Vagina (tissue), 2 donors: Measurements from ENCODE around the gene PSD2.
A peak's percentile ranks its signal among the peaks of the same experiment; 100 is the strongest.

Experiments used
- POLR2A ChIP-seq, 2 donors: fragments of 450-650 bp; IDR thresholded peaks; one replicate each; pipeline ENCODE4 v1.6.1; 2017; ENCODE audit warnings: antibody characterized with exemption in 2 of 2, mild to moderate bottlenecking in 2 of 2, moderate library complexity in 2 of 2
- POLR2AphosphoS5 ChIP-seq, 2 donors: sonication (generic); formaldehyde crosslinking; IDR thresholded peaks; one replicate each; pipeline ENCODE4 v1.9.0; 2017; ENCODE audit warnings: antibody characterized with exemption in 2 of 2, mild to moderate bottlenecking in 2 of 2, low read depth in 1 of 2; ENCODE audit not compliant: insufficient read depth in 1 of 2
- TF ChIP-seq, protein P1 (sequence below), 3 experiments: fragments of 450-650 bp in 2 of 3; fragments of 200-600 bp in 1 of 3; sonication (generic) in 1 of 3; IDR thresholded peaks; one replicate each; pipeline ENCODE4 v1.5.1; 2017 to 2019; ENCODE audit warnings: antibody characterized with exemption in 3 of 3, mild to moderate bottlenecking in 2 of 3, moderate library complexity in 2 of 3

GRCh38 chr5:139787568-139788293, 7.9 kb upstream of the PSD2 start:
- TF ChIP-seq POLR2A (IDR thresholded peaks at IDR 0.05) (no peak), POLR2AphosphoS5 (IDR thresholded peaks at IDR 0.05; ENCODE audit: insufficient read depth in 1 of 2, low read depth in 1 of 2) (peak in 1 of 2 donors; percentile 56)
- TF ChIP-seq, protein P1, sequence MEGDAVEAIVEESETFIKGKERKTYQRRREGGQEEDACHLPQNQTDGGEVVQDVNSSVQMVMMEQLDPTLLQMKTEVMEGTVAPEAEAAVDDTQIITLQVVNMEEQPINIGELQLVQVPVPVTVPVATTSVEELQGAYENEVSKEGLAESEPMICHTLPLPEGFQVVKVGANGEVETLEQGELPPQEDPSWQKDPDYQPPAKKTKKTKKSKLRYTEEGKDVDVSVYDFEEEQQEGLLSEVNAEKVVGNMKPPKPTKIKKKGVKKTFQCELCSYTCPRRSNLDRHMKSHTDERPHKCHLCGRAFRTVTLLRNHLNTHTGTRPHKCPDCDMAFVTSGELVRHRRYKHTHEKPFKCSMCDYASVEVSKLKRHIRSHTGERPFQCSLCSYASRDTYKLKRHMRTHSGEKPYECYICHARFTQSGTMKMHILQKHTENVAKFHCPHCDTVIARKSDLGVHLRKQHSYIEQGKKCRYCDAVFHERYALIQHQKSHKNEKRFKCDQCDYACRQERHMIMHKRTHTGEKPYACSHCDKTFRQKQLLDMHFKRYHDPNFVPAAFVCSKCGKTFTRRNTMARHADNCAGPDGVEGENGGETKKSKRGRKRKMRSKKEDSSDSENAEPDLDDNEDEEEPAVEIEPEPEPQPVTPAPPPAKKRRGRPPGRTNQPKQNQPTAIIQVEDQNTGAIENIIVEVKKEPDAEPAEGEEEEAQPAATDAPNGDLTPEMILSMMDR (IDR thresholded peaks at IDR 0.05): peak; percentile 83 to 97 (median 91)
